ENCODE data around the gene KRT83.

Gene KRT83

GRCh38 chr12:52362118-52362726, 41.0 kb upstream of the KRT83 start:
- Histone ChIP-seq H3K9me2 (replicated peaks; ENCODE audit: low read depth, low read length) (no peaks in the 10 kb centered on the region), H2AFZ (ENCODE audit: low read length) (no peak overlapping the region), H3K4me1 (ENCODE audit: insufficient read depth, low read length, poor library complexity, severe bottlenecking) (peaks cover 48% of the 10 kb centered on the region), H4K20me1 (ENCODE audit: insufficient read depth, low read length, poor library complexity, severe bottlenecking) (no peaks in the 10 kb centered on the region), H3K36me3 (ENCODE audit: insufficient read depth, low read length) (no peaks in the 10 kb centered on the region), H3F3A (ENCODE audit: low read depth) (no peaks in the 10 kb centered on the region), H3K27me3 (ENCODE audit: insufficient read depth, low read length, poor library complexity, severe bottlenecking) (no peaks in the 10 kb centered on the region), H3K79me2 (ENCODE audit: insufficient read depth, low read length) (no peaks in the 10 kb centered on the region), H3K9ac (ENCODE audit: low read depth, low read length, poor library complexity, severe bottlenecking) (no peak overlapping the region), H3K4me3 (ENCODE audit: low read length, poor library complexity, severe bottlenecking) (no peak overlapping the region), H3K9me3 (ENCODE audit: insufficient read depth, low read depth, low read length) (no peaks in the 10 kb centered on the region), H3K4me2 (ENCODE audit: low read depth, low read length, poor library complexity, severe bottlenecking) (peak overlapping the region; percentile 31)
- TF ChIP-seq EZH2phosphoT487 (IDR thresholded peaks at IDR 0.05; ENCODE audit: borderline replicate concordance): no peak
- TF ChIP-seq, protein P1, sequence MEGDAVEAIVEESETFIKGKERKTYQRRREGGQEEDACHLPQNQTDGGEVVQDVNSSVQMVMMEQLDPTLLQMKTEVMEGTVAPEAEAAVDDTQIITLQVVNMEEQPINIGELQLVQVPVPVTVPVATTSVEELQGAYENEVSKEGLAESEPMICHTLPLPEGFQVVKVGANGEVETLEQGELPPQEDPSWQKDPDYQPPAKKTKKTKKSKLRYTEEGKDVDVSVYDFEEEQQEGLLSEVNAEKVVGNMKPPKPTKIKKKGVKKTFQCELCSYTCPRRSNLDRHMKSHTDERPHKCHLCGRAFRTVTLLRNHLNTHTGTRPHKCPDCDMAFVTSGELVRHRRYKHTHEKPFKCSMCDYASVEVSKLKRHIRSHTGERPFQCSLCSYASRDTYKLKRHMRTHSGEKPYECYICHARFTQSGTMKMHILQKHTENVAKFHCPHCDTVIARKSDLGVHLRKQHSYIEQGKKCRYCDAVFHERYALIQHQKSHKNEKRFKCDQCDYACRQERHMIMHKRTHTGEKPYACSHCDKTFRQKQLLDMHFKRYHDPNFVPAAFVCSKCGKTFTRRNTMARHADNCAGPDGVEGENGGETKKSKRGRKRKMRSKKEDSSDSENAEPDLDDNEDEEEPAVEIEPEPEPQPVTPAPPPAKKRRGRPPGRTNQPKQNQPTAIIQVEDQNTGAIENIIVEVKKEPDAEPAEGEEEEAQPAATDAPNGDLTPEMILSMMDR (conservative IDR thresholded peaks at IDR 0.05; ENCODE audit: low read length): peak; percentile 63

GRCh38 chr12:52361553-52361952, 40.4 kb upstream of the KRT83 start:
- Histone ChIP-seq H3K9ac (ENCODE audit: low read depth, low read length, poor library complexity, severe bottlenecking) (no peak overlapping the region), H3K9me3 (ENCODE audit: insufficient read depth, low read depth, low read length) (no peaks in the 10 kb centered on the region), H3F3A (ENCODE audit: low read depth) (no peaks in the 10 kb centered on the region), H4K20me1 (ENCODE audit: insufficient read depth, low read length, poor library complexity, severe bottlenecking) (no peaks in the 10 kb centered on the region), H3K4me3 (ENCODE audit: low read length, poor library complexity, severe bottlenecking) (no peak overlapping the region), H3K4me1 (ENCODE audit: insufficient read depth, low read length, poor library complexity, severe bottlenecking) (peaks cover 48% of the 10 kb centered on the region), H2AFZ (ENCODE audit: low read length) (no peak overlapping the region), H3K36me3 (ENCODE audit: insufficient read depth, low read length) (no peaks in the 10 kb centered on the region), H3K27me3 (ENCODE audit: insufficient read depth, low read length, poor library complexity, severe bottlenecking) (no peaks in the 10 kb centered on the region), H3K79me2 (ENCODE audit: insufficient read depth, low read length) (no peaks in the 10 kb centered on the region), H3K4me2 (ENCODE audit: low read depth, low read length, poor library complexity, severe bottlenecking) (peak overlapping the region; percentile 31), H3K9me2 (replicated peaks; ENCODE audit: low read depth, low read length) (no peaks in the 10 kb centered on the region)
- TF ChIP-seq, protein P1 (conservative IDR thresholded peaks at IDR 0.05; ENCODE audit: low read length): no peak
- no peak for TF ChIP-seq EZH2phosphoT487 (IDR thresholded peaks at IDR 0.05; ENCODE audit: borderline replicate concordance)

DNA sequence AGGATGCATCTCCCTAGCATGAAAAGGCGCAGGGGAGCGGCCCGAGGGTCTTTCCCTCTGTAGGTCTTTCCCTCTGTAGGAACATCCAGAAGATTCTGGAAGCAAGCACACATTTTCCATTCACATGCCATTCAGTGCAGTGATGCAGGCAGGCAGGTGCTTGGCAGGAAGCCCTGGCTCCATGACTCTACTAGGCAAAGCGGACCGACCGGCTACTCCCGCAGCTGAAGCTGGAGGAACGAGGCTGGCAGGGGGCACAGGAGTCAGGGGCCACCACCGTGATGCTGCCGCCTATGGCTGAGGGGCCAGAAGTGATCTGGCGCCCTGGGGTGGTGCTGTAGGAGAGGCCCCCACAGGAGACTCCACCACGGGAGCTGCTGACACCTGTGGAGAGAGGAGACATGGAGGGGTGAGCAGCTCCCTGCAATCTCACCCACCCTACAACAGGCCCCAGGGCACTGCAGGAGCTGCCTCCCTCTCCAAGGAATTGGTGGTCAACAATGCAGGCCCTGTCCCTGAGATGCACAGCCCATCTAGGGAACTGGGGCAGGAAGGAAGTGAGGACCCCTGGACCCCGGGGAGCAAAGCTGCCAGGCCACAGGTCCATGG, 39.6 kb upstream of the KRT83 start:
- Histone ChIP-seq H3K79me2 (ENCODE audit: insufficient read depth, low read length) (no peaks in the 10 kb centered on the region), H3K27me3 (ENCODE audit: insufficient read depth, low read length, poor library complexity, severe bottlenecking) (no peaks in the 10 kb centered on the region), H3K9ac (ENCODE audit: low read depth, low read length, poor library complexity, severe bottlenecking) (no peak overlapping the region), H3K4me1 (ENCODE audit: insufficient read depth, low read length, poor library complexity, severe bottlenecking) (peaks cover 48% of the 10 kb centered on the region), H3K4me2 (ENCODE audit: low read depth, low read length, poor library complexity, severe bottlenecking) (no peak overlapping the region), H3K36me3 (ENCODE audit: insufficient read depth, low read length) (no peaks in the 10 kb centered on the region), H3K4me3 (ENCODE audit: low read length, poor library complexity, severe bottlenecking) (no peak overlapping the region), H4K20me1 (ENCODE audit: insufficient read depth, low read length, poor library complexity, severe bottlenecking) (no peaks in the 10 kb centered on the region), H2AFZ (ENCODE audit: low read length) (no peak overlapping the region; the same call in 1 of the 2 replicates), H3K9me3 (ENCODE audit: insufficient read depth, low read depth, low read length) (no peaks in the 10 kb centered on the region), H3K9me2 (replicated peaks; ENCODE audit: low read depth, low read length) (no peaks in the 10 kb centered on the region), H3F3A (ENCODE audit: low read depth) (no peaks in the 10 kb centered on the region)
- no peak for TF ChIP-seq EZH2phosphoT487 (IDR thresholded peaks at IDR 0.05; ENCODE audit: borderline replicate concordance)
- TF ChIP-seq, protein P1 (conservative IDR thresholded peaks at IDR 0.05; ENCODE audit: low read length): no peak

All from Loucy (cell line).